ENCODE measurements around the gene ASXL3.

GRCh38 chr18:33717339-33717738, 139.3 kb downstream of the ASXL3 start:
- TF ChIP-seq CTCF (IDR thresholded peaks at IDR 0.05; ENCODE audit: insufficient read depth, low read length): no peak
- TF ChIP-seq REST (IDR thresholded peaks at IDR 0.05; ENCODE audit: insufficient replicate concordance, low read depth): no peak
- no peak for TF ChIP-seq POLR2AphosphoS5 (IDR thresholded peaks at IDR 0.05; ENCODE audit: low read depth)
